ENCODE measurements around the gene SLC35E1.
"Not testable (repeated sequence)": the region's sequence is repeated elsewhere in the genome, so short reads cannot be mapped to it uniquely, and the experiment has no call there.

Gene SLC35E1

DNA sequence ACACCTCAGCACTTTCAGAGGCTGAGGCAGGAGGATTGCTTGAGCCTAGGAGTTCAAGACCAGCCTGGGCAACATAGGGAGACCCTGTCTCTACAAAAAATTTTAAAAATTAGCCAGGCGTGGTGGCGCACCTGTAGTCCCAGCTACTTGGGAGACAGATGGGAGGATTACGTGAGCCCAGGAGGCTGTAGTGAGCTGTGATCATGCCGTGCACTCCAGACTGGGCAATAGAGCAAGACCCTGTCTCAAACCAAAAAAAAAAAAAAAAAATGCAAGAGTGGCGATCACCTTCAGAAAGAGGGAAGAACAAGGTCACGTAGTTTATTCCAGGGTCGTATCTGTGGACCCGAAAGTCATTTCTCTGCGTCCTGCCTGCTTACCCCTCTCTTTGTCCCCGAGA lies 59.6 kb downstream of the SLC35E1 start:
- H3K9ac ChIP-seq (ENCODE audit: low read depth, low read length); H3K4me1 ChIP-seq (ENCODE audit: control insufficient read depth, insufficient read depth, low read length); H3K4me3 ChIP-seq (ENCODE audit: low read depth, low read length); H3K9me3 ChIP-seq (ENCODE audit: control insufficient read depth, insufficient read depth, low read length); H3K27me3 ChIP-seq (ENCODE audit: control insufficient read depth, insufficient read depth, low read length): not testable (repeated sequence)
- H3K36me3 ChIP-seq (ENCODE audit: control insufficient read depth, insufficient read depth, low read length), result peaks cover 19% of the 10 kb centered on the region

DNA sequence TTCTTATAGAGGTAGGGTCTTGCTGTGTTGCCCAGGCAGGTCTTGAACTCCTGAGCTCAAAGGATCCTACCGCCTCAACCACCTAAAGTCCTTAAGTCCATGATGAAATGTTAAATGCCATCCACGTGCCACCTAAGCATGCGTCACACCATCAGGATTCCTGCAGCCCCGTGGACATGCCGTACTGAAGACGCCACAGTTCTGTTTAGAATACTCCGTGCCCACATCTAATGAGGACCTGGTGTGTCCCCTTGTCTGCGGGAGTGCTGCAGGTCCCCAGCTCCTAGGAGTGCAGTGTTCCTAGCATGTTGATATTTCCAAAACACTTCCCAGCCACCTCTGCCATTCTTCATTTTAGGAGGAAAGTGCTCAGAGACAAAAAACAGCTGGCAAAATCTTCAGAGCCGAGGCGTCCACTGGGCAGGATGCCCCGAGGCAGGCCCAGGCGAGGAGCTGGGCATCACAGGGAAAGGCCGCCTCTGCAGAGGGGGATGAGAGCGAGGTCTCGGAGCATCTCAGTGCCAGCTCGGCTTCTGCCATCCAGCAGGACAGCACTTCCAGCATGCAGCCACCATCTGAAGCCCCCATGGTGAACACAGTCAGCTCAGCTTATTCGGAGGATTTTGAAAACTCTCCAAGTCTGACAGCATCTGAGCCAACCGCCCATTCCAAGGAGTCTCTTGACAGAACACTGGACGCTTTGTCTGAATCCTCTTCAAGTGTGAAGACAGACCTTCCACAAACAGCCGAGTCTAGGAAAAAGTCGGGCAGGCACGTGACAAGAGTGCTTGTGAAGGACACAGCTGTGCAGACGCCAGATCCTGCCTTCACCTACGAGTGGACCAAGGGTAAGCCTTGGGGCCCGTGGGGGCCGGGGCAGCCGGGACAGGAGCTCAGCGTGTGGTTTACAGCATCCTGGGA lies 62.8 kb downstream of the SLC35E1 start:
- no peaks in the 10 kb centered on the region for H3K9me3 ChIP-seq (ENCODE audit: control insufficient read depth, insufficient read depth, low read length)
- H3K36me3 ChIP-seq (ENCODE audit: control insufficient read depth, insufficient read depth, low read length), result peaks cover 12% of the 10 kb centered on the region
- no peak overlapping the region for H3K4me3 ChIP-seq (ENCODE audit: low read depth, low read length)
- no peaks in the 10 kb centered on the region for H3K27me3 ChIP-seq (ENCODE audit: control insufficient read depth, insufficient read depth, low read length)
- H3K4me1 ChIP-seq (ENCODE audit: control insufficient read depth, insufficient read depth, low read length), result no peaks in the 10 kb centered on the region
- no peak overlapping the region for H3K9ac ChIP-seq (ENCODE audit: low read depth, low read length)

DNA sequence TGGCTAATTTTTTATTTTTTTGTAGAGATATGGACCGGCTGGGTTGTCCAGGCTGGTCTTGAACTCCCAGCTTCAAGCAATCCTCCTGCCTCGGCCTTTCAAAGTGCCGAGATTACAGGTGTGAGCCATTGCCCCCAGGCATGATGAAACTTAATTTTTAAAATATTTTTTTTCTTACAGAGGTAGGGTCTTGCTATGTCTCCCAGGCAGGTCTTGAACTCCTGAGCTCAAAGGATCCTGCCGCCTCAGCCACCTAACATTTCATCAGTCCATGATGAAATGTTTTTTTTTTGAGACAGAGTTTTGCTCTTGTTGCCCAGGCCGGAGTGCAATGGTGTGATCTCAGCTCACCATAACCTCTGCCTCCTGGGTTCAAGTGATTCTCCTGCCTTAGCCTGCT lies 63.7 kb downstream of the SLC35E1 start:
- Histone ChIP-seq H3K36me3 (ENCODE audit: control insufficient read depth, insufficient read depth, low read length) (peaks cover 12% of the 10 kb centered on the region), H3K4me3 (ENCODE audit: low read depth, low read length) (no peak overlapping the region), H3K4me1 (ENCODE audit: control insufficient read depth, insufficient read depth, low read length) (no peaks in the 10 kb centered on the region), H3K9me3 (ENCODE audit: control insufficient read depth, insufficient read depth, low read length) (no peaks in the 10 kb centered on the region), H3K27me3 (ENCODE audit: control insufficient read depth, insufficient read depth, low read length) (no peaks in the 10 kb centered on the region), H3K9ac (ENCODE audit: low read depth, low read length) (no peak overlapping the region)

DNA sequence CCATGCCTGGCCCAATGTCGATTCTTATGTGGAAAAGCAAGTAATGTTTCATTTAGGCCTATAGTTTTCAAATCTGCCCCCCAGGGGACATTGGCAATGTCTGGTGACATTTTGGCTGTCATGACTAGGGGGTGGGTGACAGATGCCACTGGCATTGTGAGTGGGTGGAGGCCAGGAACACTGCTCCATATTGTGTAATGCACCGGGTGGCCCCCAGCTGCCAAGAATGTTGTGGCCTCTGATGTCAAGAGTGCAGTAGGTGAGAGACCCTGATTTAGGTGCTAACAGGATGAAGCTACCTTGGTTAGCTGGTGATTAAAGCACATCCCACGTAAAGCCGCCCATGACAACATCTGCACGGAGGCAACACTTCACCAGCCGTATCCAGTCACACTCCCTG lies 65.3 kb downstream of the SLC35E1 start:
- H3K9me3 ChIP-seq (ENCODE audit: control insufficient read depth, insufficient read depth, low read length), result no peaks in the 10 kb centered on the region
- no peak overlapping the region for H3K4me3 ChIP-seq (ENCODE audit: low read depth, low read length)
- H3K4me1 ChIP-seq (ENCODE audit: control insufficient read depth, insufficient read depth, low read length), result no peaks in the 10 kb centered on the region
- peaks cover 9% of the 10 kb centered on the region for H3K36me3 ChIP-seq (ENCODE audit: control insufficient read depth, insufficient read depth, low read length)
- no peaks in the 10 kb centered on the region for H3K27me3 ChIP-seq (ENCODE audit: control insufficient read depth, insufficient read depth, low read length)
- no peak overlapping the region for H3K9ac ChIP-seq (ENCODE audit: low read depth, low read length)

DNA sequence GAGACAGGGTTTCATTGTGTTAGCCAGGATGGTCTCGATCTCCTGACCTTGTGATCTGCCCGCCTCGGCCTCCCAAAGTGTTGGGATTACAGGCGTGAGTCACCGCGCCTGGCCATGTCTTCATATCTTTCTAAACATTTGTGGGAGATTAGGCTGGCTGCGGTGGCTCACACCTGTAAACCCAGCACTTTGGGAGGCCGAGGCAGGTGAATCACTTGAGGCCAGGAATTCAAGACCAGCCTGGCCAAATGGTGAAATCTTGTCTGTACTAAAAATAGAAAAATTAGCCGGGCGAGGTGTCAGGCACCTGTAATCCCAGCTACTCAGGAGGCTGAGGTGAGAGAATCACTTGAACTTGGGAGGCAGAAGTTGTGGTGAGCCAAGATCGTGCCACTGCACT lies 66.1 kb downstream of the SLC35E1 start:
- H3K4me3 ChIP-seq (ENCODE audit: low read depth, low read length), result not testable (repeated sequence)

DNA sequence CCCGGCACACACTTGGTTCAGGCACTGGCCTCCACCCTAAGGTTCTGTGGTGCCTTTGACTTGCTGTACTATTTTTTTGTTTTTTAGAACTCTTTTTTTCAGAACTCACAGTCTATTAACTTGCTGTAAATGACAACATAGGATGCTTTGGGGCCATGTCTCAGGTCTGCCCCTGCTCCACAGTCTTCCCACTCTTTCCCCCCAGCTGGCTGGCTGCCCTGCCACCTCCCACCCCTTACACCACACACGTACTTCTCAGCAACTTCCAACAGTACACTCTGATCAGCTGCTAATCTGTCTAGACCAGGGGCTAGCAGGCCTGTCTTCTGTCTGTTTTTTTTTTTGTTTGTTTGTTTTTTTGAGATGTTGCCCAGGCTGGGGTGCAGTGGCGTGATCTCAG lies 67.9 kb downstream of the SLC35E1 start:
- Histone ChIP-seq H3K36me3 (ENCODE audit: control insufficient read depth, insufficient read depth, low read length) (peaks cover 2% of the 10 kb centered on the region), H3K27me3 (ENCODE audit: control insufficient read depth, insufficient read depth, low read length) (no peaks in the 10 kb centered on the region), H3K4me3 (ENCODE audit: low read depth, low read length) (no peak overlapping the region), H3K4me1 (ENCODE audit: control insufficient read depth, insufficient read depth, low read length) (no peaks in the 10 kb centered on the region), H3K9me3 (ENCODE audit: control insufficient read depth, insufficient read depth, low read length) (no peaks in the 10 kb centered on the region), H3K9ac (ENCODE audit: low read depth, low read length) (no peak overlapping the region)

More for the DNA sequence above, 66.1 kb downstream of the SLC35E1 start:
- H3K4me1 ChIP-seq (ENCODE audit: control insufficient read depth, insufficient read depth, low read length); H3K27me3 ChIP-seq (ENCODE audit: control insufficient read depth, insufficient read depth, low read length); H3K9ac ChIP-seq (ENCODE audit: low read depth, low read length); H3K36me3 ChIP-seq (ENCODE audit: control insufficient read depth, insufficient read depth, low read length); H3K9me3 ChIP-seq (ENCODE audit: control insufficient read depth, insufficient read depth, low read length): not testable (repeated sequence)
